H9 (cell line): ENCODE results near the gene RASGRP4. TPM values are rescaled to one million over a fixed set of nuclear protein-coding genes. Genes with fewer than 3 reads are reported as not detected.

Experiments
- DNase-seq: peaks from one replicate; pipeline ENCODE4 v3.0.0-alpha.2; 2017
- H2AFZ ChIP-seq: one replicate; pipeline ENCODE4 v1.6.1; 2013; ENCODE audit warnings: mild to moderate bottlenecking, low read length, control low read depth, moderate library complexity
- H2AK5ac ChIP-seq: 2 replicates; pipeline ENCODE4 v1.6.1; 2013; ENCODE audit warnings: low read length, control low read depth, mixed read lengths; ENCODE audit not compliant: insufficient read length
- H2BK120ac ChIP-seq: one replicate; pipeline ENCODE4 v1.6.1; 2013; ENCODE audit warnings: low read depth, mild to moderate bottlenecking, low read length, control low read depth, inconsistent platforms; ENCODE audit not compliant: poor library complexity, severe bottlenecking
- H2BK12ac ChIP-seq: 2 replicates; pipeline ENCODE4 v1.6.1; 2013; ENCODE audit warnings: low read length, control low read depth, mixed read lengths, low read depth; ENCODE audit not compliant: insufficient read length
- H2BK15ac ChIP-seq: 2 replicates; pipeline ENCODE4 v1.6.1; 2013; ENCODE audit warnings: low read depth, low read length, control low read depth
- H2BK20ac ChIP-seq: one replicate; pipeline ENCODE4 v1.6.1; 2013; ENCODE audit warnings: low read depth, mild to moderate bottlenecking, low read length, control low read depth, inconsistent platforms; ENCODE audit not compliant: poor library complexity, severe bottlenecking
- H2BK5ac ChIP-seq: 2 replicates; pipeline ENCODE4 v1.6.1; 2013; ENCODE audit warnings: low read length, control low read depth, mixed read lengths; ENCODE audit not compliant: insufficient read length
- H3K14ac ChIP-seq: 2 replicates; pipeline ENCODE4 v1.6.1; 2013; ENCODE audit warnings: low read length, control low read depth; ENCODE audit not compliant: insufficient read depth
- H3K18ac ChIP-seq: 2 replicates; pipeline ENCODE4 v1.6.1; 2013; ENCODE audit warnings: low read depth, mild to moderate bottlenecking, mixed read lengths, low read length, control low read depth; ENCODE audit not compliant: insufficient read length
- H3K23ac ChIP-seq: 2 replicates; pipeline ENCODE4 v1.6.1; 2013; ENCODE audit warnings: low read length, control low read depth, mixed read lengths, low read depth; ENCODE audit not compliant: insufficient read length
- H3K23me2 ChIP-seq: 2 replicates; pipeline ENCODE4 v1.6.1; 2013; ENCODE audit warnings: low read depth, mild to moderate bottlenecking, mixed read lengths, low read length, control low read depth; ENCODE audit not compliant: insufficient read length, poor library complexity, severe bottlenecking
- H3K27ac ChIP-seq: 2 replicates; pipeline ENCODE4 v1.5.1; 2013; ENCODE audit warnings: low read length, control low read depth, mixed read lengths, low read depth; ENCODE audit not compliant: insufficient read length
- H3K27me3 ChIP-seq: 2 replicates; pipeline ENCODE4 v1.6.1; 2013; ENCODE audit warnings: low read length, control low read depth, inconsistent platforms; ENCODE audit not compliant: insufficient read depth
- H3K4ac ChIP-seq: 2 replicates; pipeline ENCODE4 v1.6.1; 2013; ENCODE audit warnings: low read depth, mild to moderate bottlenecking, control low read depth, inconsistent platforms, low read length, moderate library complexity
- H3K4me1 ChIP-seq: 2 replicates; pipeline ENCODE4 v1.6.1; 2013; ENCODE audit warnings: low read length, control low read depth, inconsistent platforms; ENCODE audit not compliant: insufficient read depth
- H3K4me2 ChIP-seq: 2 replicates; pipeline ENCODE4 v1.6.1; 2013; ENCODE audit warnings: low read length, control low read depth, mixed read lengths; ENCODE audit not compliant: insufficient read length, insufficient read depth
- H3K56ac ChIP-seq: 2 replicates; pipeline ENCODE4 v1.6.1; 2013; ENCODE audit warnings: low read depth, mild to moderate bottlenecking, mixed read lengths, low read length, control low read depth; ENCODE audit not compliant: insufficient read length
- H3K79me1 ChIP-seq: 2 replicates; pipeline ENCODE4 v1.6.1; 2013; ENCODE audit warnings: low read depth, mild to moderate bottlenecking, moderate library complexity, low read length, control low read depth, inconsistent platforms; ENCODE audit not compliant: insufficient read depth, poor library complexity, severe bottlenecking
- H3K79me2 ChIP-seq: 2 replicates; pipeline ENCODE4 v1.6.1; 2013; ENCODE audit warnings: low read length, control low read depth, inconsistent platforms; ENCODE audit not compliant: insufficient read depth
- H3K9ac ChIP-seq: 2 replicates; pipeline ENCODE4 v1.6.1; 2013; ENCODE audit warnings: low read length, control low read depth, mixed read lengths; ENCODE audit not compliant: insufficient read length; ENCODE audit errors: extremely low read depth
- H3K9me3 ChIP-seq: one replicate; pipeline ENCODE4 v1.6.1; 2013; ENCODE audit warnings: low read depth, low read length, inconsistent platforms; ENCODE audit not compliant: control insufficient read depth
- H3T11ph ChIP-seq: one replicate; pipeline ENCODE4 v1.6.1; 2013; ENCODE audit warnings: mild to moderate bottlenecking, low read length, control low read depth, inconsistent platforms
- H4K20me1 ChIP-seq: one replicate; pipeline ENCODE4 v1.6.1; 2013; ENCODE audit not compliant: control insufficient read depth, insufficient read length, insufficient read depth
- H4K5ac ChIP-seq: 2 replicates; pipeline ENCODE4 v1.6.1; 2013; ENCODE audit warnings: low read depth, mild to moderate bottlenecking, mixed read lengths, low read length, control low read depth; ENCODE audit not compliant: insufficient read length
- H4K8ac ChIP-seq: replicated peaks from 2 replicates; pipeline ENCODE4 v1.6.1; 2013; ENCODE audit warnings: low read length, control low read depth, mixed read lengths, low read depth; ENCODE audit not compliant: insufficient read length
- H4K91ac ChIP-seq: 2 replicates; pipeline ENCODE4 v1.6.1; 2013; ENCODE audit warnings: low read depth, mild to moderate bottlenecking, moderate library complexity, mixed read lengths, low read length, control low read depth; ENCODE audit not compliant: insufficient read length
- H3K27ac Mint-ChIP-seq, 3 experiments: 2 replicates in 2 of 3; 3 replicates in 1 of 3; pipeline ENCODE4 v1.8.0; 2020 to 2021; ENCODE audit warnings: mixed read lengths in 3 of 3, mild to moderate bottlenecking in 1 of 3, moderate library complexity in 1 of 3
- H3K27me3 Mint-ChIP-seq: 2 replicates; pipeline ENCODE4 v1.8.0; 2021; ENCODE audit warnings: low read depth, mild to moderate bottlenecking, moderate library complexity, mixed read lengths
- H3K36me3 Mint-ChIP-seq, 3 experiments: 2 replicates in 2 of 3; 3 replicates in 1 of 3; pipeline ENCODE4 v1.8.0; 2020 to 2021; ENCODE audit warnings: low read depth in 3 of 3, mixed read lengths in 3 of 3; ENCODE audit not compliant: insufficient read depth in 1 of 3
- H3K4me1 Mint-ChIP-seq, 2 experiments: 2 replicates each; pipeline ENCODE4 v1.8.0; 2020; ENCODE audit warnings: mixed read lengths in 2 of 2
- H3K4me3 Mint-ChIP-seq, 2 experiments: 2 replicates in 1 of 2; 3 replicates in 1 of 2; pipeline ENCODE4 v1.8.0; 2020 to 2021; ENCODE audit warnings: mild to moderate bottlenecking in 2 of 2, mixed read lengths in 2 of 2, moderate library complexity in 1 of 2
- H3K9me3 Mint-ChIP-seq, 2 experiments: 2 replicates in 1 of 2; 3 replicates in 1 of 2; pipeline ENCODE4 v1.8.0; 2020; ENCODE audit warnings: mild to moderate bottlenecking in 2 of 2, mixed read lengths in 2 of 2, moderate library complexity in 1 of 2
- whole genome bisulfite sequencing: extraction: QIAGEN DNeasy Blood & Tissue Kit; methylation state at CpG from one replicate; pipeline ENCODE4 v1.1.7; 2013; ENCODE audit warnings: missing lambda C conversion rate, low lambda C conversion rate, mixed read lengths; ENCODE audit not compliant: insufficient read length; ENCODE audit errors: extremely low coverage; 5-methylcytosine and 5-hydroxymethylcytosine counted together
- total RNA-seq: library from RNA; stranded (reverse); gene quantifications from 2 replicates; pipeline ENCODE4 v1.2.1, GENCODE V29; 2021
- TF ChIP-seq, protein P1 (sequence below): fragments of 200-600 bp; sonication (generic); conservative IDR thresholded peaks from 3 replicates; pipeline ENCODE4 v1.8.0; 2021; ENCODE audit warnings: antibody characterized with exemption, mild to moderate bottlenecking

The RASGRP4 gene
- total RNA-seq, 1 experiment from 2014 or later: 0.28 TPM

DNA sequence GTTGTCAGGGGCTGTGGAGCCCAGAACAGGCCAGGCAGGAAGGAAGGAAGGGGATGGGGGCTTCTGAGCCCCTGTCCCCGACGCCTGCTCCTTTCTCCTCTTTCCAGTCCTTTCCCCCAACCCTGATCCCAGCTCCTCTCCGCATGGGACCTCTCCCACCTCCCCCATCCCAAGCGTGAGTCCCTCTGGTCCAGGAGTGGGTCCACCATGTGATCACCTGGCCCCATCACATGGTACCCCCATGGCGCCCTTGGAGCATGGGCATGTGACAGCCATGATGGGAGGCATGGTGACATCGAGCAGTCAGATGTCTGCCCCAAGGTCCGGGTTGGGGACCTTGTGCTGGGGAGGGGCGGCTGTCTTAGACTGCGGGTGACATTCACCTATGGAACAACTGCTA, 16.7 kb upstream of the RASGRP4 start:
- Histone ChIP-seq H4K20me1 (no peaks in the 10 kb centered on the region), H2BK120ac (no peak overlapping the region), H3K27ac (no peak overlapping the region), H3K4me1 (no peaks in the 10 kb centered on the region), H3K4me2 (no peak overlapping the region), H3T11ph (no peak overlapping the region), H2AK5ac (no peak overlapping the region), H2BK20ac (no peak overlapping the region), H3K4ac (no peak overlapping the region), H3K14ac (no peak overlapping the region), H4K5ac (no peak overlapping the region), H3K18ac (no peak overlapping the region), H3K9ac (no peak overlapping the region), H4K91ac (no peak overlapping the region), H3K79me1 (no peaks in the 10 kb centered on the region), H2AFZ (no peak overlapping the region), H3K23me2 (no peaks in the 10 kb centered on the region), H2BK12ac (no peak overlapping the region), H3K79me2 (no peaks in the 10 kb centered on the region), H3K27me3 (no peaks in the 10 kb centered on the region), H3K23ac (no peak overlapping the region), H2BK15ac (no peak overlapping the region), H2BK5ac (no peak overlapping the region), H3K9me3 (no peaks in the 10 kb centered on the region), H3K56ac (no peak overlapping the region), H4K8ac (no peak overlapping the region)
- peaks cover 5 to 16% of the 10 kb centered on the region in 2 experiments; a peak in 3 of 4 replicates for H3K4me1 Mint-ChIP-seq
- TF ChIP-seq, protein P1, sequence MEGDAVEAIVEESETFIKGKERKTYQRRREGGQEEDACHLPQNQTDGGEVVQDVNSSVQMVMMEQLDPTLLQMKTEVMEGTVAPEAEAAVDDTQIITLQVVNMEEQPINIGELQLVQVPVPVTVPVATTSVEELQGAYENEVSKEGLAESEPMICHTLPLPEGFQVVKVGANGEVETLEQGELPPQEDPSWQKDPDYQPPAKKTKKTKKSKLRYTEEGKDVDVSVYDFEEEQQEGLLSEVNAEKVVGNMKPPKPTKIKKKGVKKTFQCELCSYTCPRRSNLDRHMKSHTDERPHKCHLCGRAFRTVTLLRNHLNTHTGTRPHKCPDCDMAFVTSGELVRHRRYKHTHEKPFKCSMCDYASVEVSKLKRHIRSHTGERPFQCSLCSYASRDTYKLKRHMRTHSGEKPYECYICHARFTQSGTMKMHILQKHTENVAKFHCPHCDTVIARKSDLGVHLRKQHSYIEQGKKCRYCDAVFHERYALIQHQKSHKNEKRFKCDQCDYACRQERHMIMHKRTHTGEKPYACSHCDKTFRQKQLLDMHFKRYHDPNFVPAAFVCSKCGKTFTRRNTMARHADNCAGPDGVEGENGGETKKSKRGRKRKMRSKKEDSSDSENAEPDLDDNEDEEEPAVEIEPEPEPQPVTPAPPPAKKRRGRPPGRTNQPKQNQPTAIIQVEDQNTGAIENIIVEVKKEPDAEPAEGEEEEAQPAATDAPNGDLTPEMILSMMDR: no peak
- H3K4me3 Mint-ChIP-seq: no peak overlapping the region
- no peak for DNase-seq
- no CpG with 5 or more reads among the region's 9 CpGs for WGBS
- H3K27me3 Mint-ChIP-seq: no peaks in the 10 kb centered on the region
- no peaks in the 10 kb centered on the region for H3K9me3 Mint-ChIP-seq
- H3K36me3 Mint-ChIP-seq: peaks cover 29 to 37% (median 32%) of the 10 kb centered on the region in 3 experiments
- H3K27ac Mint-ChIP-seq: no peak overlapping the region
